CD4-positive, alpha-beta T cell treated with Interleukin-2 at 100 ng/mL for 4 hours (primary cell): ENCODE results near the gene NECTIN3.

ENCODE experiments used
- DNase-seq: peaks from one replicate; pipeline ENCODE4 v3.0.0-alpha.2; 2020; ENCODE audit warnings: low spot score

The NECTIN3 gene

GRCh38 chr3:111071257-111072030 lies at the start of gene NECTIN3:
TSS of gene NECTIN3 (plus strand) at chr3:111071816. CDS start at chr3:111072018, 202 bp downstream.
- peak; percentile 90 for DNase-seq

GRCh38 chr3:111027868-111028267 lies 43.7 kb upstream of the NECTIN3 start:
- no peak for DNase-seq

DNA sequence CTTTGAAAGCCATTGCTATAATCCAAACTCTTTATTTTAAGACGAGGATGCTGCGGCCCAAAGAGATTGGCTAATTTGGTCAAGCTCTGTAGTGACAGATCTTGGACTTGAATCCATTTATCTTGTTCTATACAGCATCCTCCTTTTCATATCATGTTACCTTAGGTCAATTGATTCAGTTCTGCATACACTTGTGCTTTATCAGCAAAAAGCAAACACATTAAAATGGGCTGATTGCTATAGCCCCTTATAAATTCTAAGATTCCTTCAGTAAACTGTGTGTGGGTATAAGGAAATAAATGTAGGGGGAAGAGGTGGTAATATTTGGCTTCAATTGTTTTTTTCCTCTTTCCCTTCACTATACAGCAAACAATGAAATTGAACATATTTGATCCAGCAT lies 40.1 kb upstream of the NECTIN3 start:
- no peak for DNase-seq

GRCh38 chr3:111032677-111033076 lies 38.9 kb upstream of the NECTIN3 start:
- no peak for DNase-seq

GRCh38 chr3:111033470-111034050 lies 38.1 kb upstream of the NECTIN3 start:
- no peak for DNase-seq

- DNase-seq: no peak
Measured at GRCh38 chr3:111035316-111035715, 36.3 kb upstream of the NECTIN3 start.

GRCh38 chr3:111035902-111036301 lies 35.7 kb upstream of the NECTIN3 start:
- DNase-seq: no peak

- no peak for DNase-seq
Measured at GRCh38 chr3:111040959-111041358, 30.7 kb upstream of the NECTIN3 start.

DNA sequence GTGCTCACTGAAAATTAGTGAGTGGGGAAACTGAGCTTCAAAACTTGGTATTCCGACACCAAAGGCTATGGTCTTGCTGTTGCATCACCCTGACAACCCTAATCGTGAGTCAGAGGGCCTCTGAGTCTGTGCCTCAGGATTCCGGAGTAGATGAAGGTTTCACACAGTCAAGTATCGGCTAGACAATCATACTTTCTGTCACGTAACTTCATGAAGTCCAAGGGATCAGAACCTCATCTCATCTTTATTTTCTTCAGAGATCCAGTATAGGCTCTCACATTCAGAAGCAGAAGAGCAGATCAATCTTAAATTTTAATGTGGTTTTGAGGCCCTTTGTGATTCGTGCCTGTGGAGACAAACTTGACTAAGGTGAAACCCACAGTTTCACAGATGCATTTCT lies 26.1 kb upstream of the NECTIN3 start:
- no peak for DNase-seq

GRCh38 chr3:111047042-111047441 lies 24.6 kb upstream of the NECTIN3 start:
- DNase-seq: no peak

DNA sequence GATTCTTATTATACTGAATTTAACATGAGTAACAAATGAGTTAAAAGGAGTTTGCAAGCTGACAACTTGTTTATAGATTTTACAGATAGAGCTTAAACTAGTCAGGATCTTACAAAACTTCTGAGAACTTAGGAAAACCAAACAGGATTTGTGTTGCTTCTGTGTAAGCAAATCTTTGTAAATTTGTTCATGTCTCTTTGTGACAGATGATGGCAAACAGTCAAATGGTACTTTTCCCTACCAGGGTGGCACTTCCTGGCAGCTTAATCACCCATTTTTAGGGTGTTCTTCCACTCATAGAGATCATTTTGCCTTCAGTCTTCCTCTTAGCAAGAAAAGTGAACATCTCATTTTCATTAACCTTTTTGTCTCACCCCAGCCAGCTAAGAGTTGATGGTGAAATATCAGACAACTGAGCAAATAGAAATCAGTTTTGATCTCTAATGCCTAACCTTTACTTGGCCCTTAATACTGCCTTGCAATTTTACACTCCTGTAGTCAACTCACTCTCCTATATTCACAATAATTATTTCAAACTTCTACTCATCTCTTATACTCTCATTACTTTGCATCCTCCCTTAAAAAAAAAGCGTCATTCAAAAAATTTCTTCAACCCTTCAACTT lies 23.7 kb upstream of the NECTIN3 start:
- no peak for DNase-seq

DNA sequence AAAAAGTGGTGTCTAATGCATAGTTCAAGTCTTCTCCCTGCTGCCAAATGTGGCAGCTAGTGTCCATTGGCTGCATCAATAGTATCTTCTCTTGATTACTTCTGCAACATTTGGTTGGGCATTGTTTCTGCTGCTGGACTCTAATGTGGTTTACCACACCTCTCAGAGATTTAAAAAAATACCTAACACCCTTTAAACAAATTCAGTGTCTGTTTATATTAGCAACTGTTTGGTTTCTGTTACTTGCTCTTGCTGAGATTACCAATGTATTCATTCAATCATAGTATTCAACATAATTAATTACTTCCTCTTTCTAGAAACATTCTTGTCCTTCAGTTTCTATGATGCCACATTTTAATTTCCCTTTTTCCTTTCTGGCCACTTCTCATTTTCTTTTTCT lies 20.3 kb upstream of the NECTIN3 start:
- no peak for DNase-seq

DNA sequence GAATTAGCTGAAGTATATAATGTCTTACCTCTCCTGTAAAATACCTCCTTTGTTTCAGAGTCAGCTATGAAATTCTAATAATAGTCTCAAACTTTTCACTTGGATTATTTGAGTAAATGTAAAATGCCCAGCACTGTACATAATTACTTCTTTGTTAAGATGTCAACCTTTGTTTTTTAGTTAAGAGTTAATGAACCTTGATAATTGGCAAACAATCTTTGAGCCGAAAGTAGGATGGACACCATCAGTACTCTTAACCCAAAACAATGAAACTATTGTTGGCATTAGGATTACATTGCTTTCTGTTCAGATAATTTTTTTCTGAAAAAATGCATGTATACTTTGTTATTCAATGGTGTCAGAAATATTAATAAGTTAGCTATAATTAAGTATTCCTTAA lies 3.0 kb upstream of the NECTIN3 start:
- no peak for DNase-seq

GRCh38 chr3:111069974-111070771 lies 1.4 kb upstream of the NECTIN3 start:
- DNase-seq: no peak

- DNase-seq: peak; percentile 19
Measured at GRCh38 chr3:111070772-111071256, 802 bp upstream of the NECTIN3 start.

GRCh38 chr3:111072031-111072921 lies 660 bp downstream of the NECTIN3 start:
- peak; percentile 27 for DNase-seq

DNA sequence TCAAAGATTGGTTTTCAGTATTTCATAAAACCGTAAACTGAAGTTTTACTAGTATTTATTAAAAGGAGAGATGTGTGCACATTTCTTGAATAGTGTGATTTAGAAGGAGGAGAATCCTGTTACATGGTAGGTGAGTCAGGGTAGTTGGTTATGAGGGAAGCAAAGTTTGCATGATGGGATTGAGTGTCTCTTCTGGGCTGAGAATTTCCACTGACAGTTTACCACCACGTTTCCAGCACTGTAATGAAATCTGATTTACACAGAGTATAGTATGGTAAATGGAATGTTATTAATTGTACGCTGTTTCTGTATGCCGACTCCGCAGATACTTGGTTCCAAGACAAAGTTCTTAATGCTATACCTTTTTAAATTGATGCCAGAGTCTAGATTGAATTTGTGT lies 1.6 kb downstream of the NECTIN3 start:
- no peak for DNase-seq

DNA sequence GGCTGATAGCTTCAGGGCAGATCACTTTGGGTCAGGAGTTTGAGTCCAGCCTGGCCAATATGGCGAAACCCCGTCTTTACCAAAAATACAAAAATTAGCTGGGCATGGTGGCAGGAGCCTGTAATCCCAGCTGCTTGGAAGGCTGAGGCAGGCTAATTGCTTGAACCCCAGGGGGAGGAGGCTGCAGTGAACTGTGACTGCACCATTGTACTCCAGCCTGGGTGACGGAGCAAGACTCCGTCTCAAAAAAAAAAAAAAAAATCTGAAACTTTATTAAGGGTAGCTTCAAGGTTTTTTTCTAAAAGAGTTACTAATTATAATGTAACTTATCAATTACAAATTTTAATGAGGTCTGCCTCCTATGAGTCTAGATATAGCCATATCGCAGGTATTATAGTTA lies 5.1 kb downstream of the NECTIN3 start:
- DNase-seq: no peak

DNA sequence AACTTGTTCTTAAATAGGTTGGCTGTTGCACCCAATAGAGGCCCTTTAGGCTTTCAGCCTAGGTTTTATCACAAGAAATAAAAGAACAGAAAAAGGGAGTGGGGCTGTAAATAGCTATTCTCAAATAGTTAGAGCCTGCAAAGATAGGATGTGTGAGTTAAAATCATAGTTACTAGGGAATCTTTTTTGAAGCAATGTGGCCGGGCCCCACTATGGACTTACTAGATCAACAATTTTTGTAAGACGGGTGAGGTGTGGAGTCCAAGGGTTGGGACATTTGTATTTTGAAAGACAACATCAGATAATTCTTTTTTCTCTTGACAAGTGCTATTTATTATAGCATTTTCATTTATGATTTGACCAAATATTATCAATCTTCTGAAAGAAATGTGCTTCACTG lies 5.8 kb downstream of the NECTIN3 start:
- DNase-seq: no peak

- peak; percentile 28 for DNase-seq
Measured at GRCh38 chr3:111080413-111080812, 8.8 kb downstream of the NECTIN3 start.

DNA sequence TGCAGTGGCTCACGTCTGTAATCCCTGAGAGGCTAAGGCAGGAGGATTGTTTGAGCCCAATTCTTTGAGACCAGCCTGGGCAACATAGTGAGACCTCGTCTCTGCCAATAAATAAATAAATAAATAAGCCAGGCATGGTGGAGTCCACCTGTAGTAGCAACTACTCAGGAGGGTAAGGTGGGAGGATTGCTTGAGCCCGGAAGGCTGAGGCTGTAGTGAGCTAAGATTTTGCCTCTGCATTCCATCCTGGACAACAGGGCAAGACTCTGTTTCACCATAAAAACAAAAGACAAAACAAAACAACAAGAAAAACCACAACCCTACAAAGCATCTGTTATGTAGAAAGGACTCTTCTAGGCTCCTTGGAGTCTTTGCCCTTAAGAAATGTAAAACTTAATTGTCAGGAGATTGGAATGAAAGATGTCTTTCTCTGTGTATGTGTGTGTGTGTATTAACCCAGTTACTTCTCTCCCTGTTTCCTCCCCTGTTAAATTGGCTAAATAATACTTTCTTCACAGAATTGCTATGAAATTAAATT lies 9.5 kb downstream of the NECTIN3 start:
- DNase-seq: no peak
